Measurements from ENCODE around the gene SLC2A1.

SLC2A1 gene

DNA sequence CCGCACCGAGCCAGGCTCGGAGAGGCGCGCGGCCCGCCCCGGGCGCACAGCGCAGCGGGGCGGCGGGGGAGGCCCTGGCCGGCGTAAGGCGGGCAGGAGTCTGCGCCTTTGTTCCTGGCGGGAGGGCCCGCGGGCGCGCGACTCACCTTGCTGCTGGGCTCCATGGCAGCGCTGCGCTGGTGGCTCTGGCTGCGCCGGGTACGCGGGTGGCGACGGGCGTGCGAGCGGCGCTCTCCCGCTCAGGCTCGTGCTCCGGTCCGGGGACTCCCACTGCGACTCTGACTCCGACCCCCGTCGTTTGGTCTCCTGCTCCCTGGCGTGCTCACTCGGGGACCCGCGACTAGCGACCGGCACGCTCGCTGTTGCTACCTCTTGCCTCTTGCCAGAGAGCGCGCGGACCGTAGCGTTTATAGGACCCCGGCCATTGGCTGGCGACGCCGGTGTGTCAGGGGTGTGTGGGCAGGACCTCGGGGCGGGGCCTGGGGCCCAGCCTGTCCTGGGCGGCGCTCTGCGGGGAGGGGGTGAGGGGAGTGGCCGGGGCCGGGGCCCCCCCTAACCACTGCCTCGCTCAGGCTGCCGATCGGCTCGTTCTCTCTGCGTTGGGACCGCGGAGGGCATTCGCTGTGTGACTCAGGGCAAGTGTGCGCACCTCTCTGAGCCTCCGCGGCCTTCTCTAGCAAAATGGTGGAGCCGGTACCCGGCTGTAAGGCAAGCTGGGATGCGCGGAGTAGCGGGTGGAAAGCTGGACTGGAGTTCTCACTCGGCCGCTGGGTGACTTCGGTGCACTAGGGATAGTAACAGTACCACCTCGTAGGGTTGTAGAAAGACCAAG lies at the start of gene SLC2A1:
TSS of gene SLC2A1 (minus strand) at position 381 of the 832 bp plus-strand sequence. CDS start at position 164, 217 bp downstream.
- peak; percentile 84 to 93 for DNase-seq

DNA sequence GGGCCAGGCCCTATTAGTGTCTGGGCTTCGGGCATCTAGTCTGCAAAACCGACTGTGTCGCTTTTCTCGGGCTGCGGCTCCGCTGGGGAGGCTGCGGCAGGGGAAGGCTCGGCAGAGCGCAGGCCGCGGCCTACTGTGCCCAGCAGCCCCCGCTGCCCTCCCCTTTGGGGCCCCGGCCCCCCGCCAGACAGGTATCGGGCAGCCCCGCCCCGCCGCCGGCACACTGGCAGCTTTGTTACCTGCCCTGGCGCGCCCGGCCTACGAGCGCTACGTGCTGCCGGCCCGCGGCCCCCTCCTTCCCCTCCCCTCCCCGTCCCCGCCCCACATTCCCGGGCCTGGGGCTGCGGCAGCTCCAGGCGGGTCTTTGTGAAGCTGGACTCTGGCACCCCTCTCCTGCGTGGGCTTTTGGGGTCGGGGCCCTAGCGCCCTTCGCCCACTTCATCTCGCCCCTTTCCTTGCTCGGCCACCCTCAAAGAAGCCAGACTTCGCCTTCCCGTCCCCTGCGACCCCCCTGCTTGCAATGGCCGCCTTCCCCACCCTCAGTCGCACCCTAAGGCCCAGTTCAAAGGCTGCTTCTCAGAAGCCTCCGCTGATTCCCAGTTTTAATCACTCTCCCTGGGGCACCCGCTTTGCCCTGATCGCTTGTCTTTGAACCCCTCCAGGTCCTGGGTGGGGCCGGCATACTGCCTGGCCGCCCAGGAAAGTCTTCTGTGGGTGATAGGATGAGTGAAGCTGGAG lies 48.9 kb upstream of the SLC2A1 start:
- DNase-seq, result no peak

DNA sequence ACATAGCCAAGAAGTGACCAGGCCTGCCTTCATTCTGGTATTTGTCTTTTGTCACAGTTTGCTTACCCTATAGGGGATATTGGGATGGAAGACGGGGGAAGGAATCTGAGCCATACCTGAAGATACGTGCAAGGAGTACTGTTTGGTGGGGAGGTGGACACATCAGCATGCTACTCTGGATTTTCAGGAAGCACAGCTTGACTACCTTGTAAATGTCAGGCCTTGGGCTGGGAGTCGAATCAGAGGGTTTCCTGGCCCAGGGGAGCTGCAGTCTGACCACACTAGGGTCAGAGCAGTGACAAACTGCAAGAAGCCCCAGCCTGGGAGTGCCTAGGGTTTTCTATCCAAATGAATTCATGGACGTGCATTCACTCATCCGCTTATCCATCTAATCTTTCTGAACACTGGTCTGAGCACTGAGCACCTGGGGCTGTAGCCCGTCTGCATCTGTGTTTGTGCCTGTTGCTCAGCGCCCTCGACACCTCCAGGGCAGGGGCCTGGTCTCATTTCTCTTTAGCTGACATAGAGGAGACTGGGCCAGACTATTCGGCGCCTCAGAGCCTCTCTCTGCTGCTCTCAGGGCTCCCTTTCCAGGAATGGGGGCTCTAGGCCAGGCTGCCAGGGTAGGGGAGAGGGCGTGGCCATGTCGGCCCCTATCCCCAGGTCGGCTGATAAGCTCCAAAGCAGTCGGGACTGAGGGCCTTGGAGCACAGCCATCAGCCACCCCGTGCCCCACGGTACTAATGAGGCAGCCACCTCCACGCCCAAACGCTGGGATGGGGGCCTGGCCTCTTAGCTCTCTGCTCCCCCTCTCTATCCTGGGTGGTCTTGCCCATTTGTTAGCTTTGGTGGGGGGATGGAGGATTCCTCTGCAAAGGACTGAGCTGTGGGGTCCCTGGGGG lies 47.0 kb upstream of the SLC2A1 start:
- DNase-seq, result no peak

DNA sequence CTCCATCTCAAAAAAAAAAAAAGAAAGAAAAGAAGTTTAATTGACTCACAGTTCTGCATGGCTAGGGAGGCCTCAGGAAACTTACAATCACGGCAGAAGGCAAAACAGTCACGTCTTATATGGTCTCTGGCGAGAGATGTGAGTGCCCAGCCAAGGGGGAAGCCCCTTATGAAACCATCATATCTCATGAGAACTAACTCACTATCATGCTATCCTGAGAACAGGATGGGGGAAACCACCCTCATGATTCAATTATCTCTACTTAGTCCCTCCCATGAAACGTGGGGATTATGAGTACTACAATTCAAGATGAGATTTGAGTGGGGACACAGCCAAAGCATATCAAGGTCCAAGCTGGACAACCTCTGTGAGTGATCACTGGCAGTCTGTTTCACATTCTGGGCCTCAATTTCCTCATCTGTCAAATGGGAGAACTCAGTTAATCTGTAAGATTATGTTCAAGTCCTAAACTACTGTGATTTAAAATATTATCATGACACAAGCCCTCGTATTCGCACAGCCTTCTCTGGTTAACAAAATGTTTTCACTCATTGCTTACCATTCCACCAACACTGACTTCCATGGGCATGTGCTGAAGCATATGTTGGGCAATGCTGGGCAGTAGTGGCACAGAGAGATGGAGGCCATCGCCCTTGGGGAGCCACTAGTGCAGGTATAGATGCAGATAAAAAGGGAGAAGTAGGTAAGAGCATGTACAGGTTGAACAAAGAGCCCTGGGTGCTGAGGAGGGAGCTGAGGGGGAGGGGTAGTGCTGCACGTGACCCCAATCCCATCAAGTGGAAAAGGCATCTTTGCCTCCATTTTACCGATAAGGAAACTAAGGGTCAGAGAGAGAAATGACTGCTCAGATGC lies 46.2 kb upstream of the SLC2A1 start:
- DNase-seq, result no peak

DNA sequence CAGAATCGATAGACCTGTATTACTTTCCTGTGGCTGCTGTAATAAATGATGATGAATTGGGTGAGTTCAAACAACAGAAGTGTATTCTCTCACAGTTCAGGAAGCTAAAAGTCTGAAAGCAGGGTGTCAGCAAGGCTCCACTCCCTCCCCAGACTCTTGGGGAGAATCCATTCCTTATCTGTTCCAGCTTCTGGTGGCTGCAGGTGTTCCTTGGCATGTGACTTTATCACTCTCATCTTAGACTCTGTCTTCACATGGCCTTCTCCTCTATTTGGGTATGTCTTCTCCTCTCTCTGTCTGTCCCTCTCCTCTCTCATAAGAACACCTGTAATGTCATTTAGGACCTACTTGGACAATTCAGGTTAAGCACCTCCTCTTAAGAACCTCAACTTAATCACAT lies 44.1 kb upstream of the SLC2A1 start:
- DNase-seq, result no peak

DNA sequence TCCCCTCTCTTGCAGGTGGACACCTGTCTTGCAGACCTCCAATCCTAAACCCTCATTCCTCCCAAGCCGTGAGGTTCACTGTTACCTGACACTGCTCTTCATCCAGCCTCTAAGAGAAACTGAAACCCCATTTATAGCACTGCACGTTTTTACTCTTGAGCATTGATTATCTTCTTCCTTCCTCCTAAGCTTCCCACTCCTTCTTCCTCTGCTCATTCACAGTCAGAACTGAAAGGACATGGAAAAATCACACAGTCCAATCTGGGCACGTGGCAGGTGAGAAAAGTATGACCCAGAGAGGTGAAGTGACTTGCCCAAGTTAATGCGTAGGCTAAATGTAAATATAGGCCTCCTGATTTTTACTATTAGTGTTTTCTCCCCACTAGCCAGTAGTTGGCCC lies 43.4 kb upstream of the SLC2A1 start:
- DNase-seq, result no peak

DNA sequence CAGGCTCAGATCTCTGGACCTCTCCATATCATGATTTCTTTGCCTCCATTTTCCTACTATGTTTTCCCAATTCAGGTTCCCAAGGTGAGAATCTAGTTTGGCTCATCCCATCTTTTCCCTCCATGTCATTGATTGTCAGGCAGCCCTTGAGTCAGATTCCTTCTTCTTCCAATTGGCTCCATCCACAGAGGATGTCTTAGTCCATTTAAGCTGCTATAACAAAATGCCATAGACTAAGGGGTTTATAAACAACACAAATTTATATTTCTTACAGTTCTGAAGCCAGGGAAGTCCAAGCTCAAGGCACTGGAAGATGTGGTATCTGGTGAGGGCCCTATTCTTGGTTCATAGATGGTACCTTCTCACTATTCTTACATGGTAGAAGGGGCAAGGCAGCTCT lies 42.8 kb upstream of the SLC2A1 start:
- DNase-seq, result no peak

DNA sequence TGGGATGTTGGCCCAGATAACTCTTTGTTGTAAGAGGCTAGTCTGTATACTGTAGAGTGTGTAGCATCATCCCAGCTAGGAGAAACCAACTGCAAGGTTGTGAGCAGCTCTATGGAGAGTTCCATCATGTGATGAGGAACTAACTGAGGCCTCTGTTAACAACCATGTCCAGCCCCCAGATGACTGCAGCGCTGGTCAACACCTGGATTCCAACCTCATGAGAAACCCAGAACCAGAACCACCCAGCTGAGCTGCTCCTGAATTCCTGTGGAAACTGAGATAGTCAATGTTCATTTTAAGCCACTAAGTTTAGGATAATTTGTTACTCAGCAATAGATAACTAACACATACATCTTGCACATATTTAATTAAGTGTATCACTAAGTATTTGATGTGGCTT lies 41.6 kb upstream of the SLC2A1 start:
- DNase-seq, result no peak

DNA sequence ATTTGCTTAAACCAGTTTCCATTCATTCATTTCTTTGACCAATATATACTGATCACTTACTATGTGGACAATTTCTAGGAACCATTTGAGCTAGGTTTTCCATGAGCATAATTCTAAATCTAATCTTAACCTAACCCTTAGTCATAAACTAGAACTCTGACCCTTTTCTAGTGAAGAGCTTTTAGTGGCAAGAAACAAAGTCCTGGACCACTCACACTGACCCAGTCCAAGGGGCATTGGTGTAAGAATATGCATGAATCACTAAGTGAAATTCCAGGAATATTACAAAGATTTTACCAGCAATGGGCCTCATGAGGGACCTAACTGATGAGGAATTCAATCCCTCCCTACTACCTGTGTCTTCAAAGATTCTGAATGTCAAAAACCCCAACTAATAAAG lies 40.6 kb upstream of the SLC2A1 start:
- no peak for DNase-seq

DNA sequence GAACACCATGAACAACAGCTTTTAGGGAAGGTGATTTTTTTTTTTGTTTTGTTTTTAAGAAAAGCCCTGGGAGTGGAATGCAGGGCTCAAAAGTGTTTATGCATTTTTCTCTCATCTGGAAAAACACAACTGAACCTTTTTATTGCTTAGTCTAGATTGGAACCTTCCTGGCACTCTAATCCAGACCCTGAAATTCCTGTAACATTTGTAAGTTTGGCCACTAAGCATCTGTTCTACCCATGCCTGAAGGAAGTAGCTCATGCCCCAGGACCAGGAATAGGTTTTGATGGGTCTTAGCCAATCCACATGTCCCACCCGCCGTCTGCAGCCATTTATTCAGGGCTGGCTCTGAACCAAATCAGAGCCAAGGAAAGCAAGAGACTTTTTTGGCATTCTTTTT lies 39.7 kb upstream of the SLC2A1 start:
- no peak for DNase-seq

DNA sequence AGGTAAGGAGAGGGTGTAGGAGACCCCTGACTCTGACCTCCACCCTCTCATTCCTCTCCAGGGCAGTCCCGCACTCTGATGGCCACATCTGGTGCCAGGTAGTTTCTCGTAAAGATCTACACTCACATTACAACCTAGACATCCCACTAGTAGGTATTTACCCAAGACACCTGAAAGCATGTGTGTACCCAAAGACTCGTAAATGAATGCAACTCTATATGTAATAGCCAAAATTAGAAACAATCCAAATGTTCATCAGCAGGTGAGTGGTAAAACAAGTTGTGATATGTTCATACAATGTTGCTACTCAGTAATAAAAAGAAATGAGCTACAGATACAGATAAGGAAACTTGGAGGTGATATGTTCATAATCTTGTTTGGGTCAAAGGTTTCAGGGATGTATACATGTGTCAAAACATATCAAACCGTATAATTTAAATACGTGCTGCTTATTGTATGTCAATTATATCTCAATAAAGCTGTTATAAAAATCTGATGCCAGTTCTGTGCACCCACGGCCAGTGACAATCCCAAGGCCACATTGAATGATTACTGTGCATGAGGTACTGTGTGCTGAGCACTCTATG lies 37.8 kb upstream of the SLC2A1 start:
- DNase-seq, result no peak

DNA sequence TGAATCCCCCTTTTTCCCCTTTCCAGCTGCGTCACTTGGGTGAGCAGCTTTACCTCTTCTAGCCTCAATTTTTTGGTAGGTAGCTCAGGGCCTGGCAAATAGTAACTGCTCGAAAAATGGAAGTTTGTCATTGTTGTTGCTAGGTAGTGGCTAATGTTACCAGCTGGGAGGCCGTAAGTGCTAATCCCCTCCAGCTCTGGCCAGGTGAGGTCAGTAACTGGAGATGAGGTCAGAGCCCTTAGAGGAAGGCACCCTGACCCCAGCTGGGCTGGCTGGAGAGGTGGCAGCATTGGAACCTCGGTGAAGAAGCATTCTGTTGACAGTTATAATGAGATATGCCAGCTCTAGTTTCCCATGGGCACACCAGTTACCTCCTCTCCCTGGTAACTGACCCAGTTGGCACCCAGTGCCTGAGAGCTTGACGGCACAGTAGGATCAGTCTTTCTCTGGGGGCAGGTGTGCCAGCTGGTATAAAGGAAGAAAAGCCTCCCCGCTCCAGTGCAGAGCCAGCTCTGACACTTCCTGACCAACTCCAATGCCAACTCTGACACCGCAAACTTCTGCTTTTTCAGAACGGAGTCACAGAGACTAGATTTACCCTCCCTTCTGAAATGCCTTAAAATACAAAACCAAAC lies 35.0 kb upstream of the SLC2A1 start:
- DNase-seq, result no peak

DNA sequence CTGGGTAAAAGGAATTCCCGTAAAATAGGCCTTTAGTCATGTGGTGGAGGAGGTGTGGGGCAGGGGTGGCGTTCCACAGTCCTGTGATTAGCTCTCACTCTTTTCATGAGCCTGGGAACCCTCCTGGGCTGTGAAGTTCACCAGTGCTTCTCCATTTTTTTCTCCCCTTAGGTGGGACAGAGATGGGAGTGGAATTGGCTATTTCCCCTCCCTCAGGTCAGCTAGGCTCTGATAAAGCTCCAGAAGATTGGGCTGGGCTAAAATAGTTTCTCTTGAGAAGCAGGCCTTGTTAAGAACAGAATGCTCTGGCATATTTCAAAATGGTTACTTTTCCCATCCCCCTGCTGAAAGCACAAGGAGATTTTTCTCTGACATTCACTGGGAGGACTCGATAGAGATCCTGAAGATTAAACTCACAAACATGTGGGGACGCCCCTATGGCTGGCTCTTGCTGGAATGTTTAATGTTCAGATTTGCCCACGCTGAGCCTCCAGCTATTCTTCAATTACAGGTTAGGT lies 33.4 kb upstream of the SLC2A1 start:
- no peak for DNase-seq

DNA sequence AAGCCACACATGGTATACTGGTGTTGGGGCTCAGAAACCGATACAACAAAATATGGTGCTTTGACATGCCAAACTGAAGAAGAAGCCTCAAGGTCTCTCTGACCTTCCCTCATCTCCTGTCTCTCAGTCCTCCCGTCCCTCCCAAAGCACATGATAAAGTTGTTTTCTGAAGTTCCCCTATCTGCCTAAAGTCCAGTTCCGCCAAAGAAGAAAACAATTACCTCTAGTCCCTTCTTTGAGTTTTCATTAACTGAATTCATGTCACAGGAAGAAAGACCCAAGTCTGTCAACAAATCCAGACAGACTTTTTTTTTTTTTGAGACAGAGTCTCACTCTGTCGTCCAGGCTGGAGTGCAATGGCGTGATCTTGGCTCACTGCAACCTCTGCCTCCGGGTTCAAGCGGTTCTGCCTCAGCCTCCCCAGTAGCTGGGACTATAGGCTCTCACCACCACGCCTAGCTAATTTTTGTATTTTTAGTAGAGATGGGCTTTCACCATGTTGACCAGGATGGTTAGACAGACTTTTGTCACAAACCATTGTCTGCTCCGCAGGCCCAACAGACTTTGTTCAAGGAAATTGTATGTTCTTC lies 32.2 kb upstream of the SLC2A1 start:
- no peak for DNase-seq

DNA sequence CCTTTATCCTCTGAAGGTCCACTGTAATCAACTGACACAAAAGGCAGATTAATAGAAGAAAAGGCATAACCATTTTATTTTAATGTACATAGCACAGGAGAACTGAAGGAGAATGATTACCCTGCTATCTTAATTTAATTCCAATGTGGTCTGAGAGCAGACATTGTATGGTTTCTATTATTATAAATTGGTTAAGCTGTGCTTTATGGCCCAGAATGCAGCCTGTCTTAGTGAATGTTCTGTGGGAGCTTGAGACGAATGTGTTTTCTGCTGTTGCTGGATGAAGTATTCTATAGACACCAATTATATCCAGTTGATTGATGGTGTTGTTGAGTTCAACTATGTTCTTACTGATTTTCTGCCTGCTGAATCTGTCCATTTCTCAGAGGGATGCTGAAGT lies 25.0 kb upstream of the SLC2A1 start:
- DNase-seq, result no peak

DNA sequence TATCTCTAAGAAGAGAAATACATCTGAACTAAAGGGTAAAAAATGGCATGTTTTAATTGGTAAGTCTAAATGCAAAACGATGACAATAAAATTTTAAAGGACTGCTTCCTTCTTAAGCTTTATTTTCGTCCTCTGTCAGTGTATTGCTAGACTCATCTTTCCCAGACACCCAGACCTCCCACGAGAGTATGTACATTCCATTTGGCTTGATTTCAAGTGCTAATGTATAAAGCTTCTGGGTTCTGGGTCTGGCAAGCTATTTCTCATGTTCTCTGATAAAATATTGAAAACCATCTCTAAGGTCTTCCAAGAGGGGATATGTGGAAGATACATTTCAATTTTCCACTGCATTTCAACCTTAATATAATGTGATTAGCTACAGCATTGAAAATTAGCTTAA lies 24.6 kb upstream of the SLC2A1 start:
- no peak for DNase-seq

DNA sequence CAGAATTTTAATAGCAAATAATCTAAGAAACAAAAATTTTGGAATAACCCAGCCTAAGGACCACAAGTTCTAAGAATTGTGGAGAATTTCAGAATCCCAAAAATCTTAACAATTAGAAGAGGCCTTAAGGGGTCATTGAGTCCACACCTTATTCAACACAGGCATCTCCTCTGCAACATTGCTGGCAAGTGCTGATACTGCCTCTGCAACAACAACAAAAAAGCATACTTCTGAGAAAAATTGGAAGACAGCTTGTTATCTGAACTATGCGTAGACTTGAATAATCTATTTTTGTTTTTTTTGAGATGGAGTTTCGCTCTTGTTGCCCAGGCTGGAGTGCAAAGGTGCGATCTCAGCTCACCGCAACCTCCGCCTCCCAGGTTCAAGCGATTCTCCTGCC lies 24.0 kb upstream of the SLC2A1 start:
- no peak for DNase-seq

DNA sequence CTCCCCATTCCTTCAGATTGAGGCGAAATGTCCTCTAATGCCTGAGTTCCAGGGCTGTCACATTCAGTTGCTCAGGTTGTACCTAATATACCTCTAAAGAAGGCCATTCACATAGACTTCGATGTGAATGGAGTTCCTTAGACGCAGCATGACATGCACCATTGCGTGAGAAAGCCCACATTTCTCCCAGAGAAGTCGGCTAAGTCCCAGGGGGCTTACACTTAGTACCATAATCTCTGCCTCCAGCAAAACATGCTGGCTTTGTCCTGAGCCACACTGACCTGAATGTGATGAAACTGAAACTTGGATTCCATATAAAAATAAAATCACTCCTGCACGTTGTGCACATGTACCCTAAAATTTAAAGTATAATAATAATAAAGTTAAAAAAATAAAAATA lies 23.2 kb upstream of the SLC2A1 start:
- no peak for DNase-seq

DNA sequence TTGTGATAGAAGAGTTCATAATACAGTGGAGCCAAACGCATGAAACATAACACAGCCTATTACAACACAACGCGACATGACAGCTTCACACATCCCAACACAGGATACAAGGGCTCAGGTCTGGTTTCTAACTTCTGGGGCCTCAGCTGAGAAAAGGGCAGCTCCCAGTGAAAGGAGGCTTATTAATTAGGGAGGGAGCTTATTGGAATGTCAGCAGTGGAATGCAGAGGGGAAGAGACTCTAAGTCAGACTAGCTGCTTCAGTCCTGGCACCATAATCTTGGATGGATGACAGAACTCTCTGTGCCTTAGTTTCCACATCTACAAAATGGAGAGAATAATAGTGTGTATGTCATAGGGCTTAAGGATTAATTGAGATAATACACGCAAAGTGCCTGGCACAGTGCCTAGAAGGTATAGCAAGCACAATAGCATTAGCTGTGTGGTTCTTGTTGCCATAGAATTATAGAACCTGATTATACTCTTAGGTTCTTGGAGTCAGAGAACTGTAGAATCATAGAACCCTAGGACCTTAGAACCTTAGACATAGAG lies 22.7 kb upstream of the SLC2A1 start:
- DNase-seq, result no peak
